SK-N-SH (cell line): Measurements from ENCODE around the gene NAA20. TPM values are rescaled to one million over a fixed set of nuclear protein-coding genes. Genes with fewer than 3 reads are reported as not detected.

Experiments
- CHD2 ChIP-seq: fragments of 150-350 bp; IDR thresholded peaks from 2 replicates; pipeline ENCODE4 v1.6.1; 2018; ENCODE audit warnings: low read length; ENCODE audit not compliant: partially characterized antibody
- EP300 ChIP-seq, 2 experiments: IDR thresholded peaks; 2 replicates each; pipeline versions ENCODE4 v1.4.0 to v1.6.1; 2012; ENCODE audit warnings: borderline replicate concordance in 1 of 2, low read depth in 1 of 2, low read length in 1 of 2
- EZH2phosphoT487 ChIP-seq: fragments of 200-600 bp; sonication (generic); IDR thresholded peaks from 2 replicates; pipeline ENCODE4 v1.6.1; 2017; ENCODE audit warnings: low read depth, mixed run types, mild to moderate bottlenecking, antibody characterized with exemption, moderate library complexity, borderline replicate concordance
- FOXM1 ChIP-seq: IDR thresholded peaks from 2 replicates; pipeline ENCODE4 v1.4.0; 2012; ENCODE audit warnings: low read depth, mild to moderate bottlenecking
- GABPA ChIP-seq: IDR thresholded peaks from 2 replicates; pipeline ENCODE4 v1.4.0; 2012; ENCODE audit warnings: low read depth, mild to moderate bottlenecking
- GATA2 ChIP-seq: sonication (generic); formaldehyde crosslinking; IDR thresholded peaks from 2 replicates; pipeline ENCODE4 v1.5.0; 2020; ENCODE audit warnings: mild to moderate bottlenecking, missing genetic modification reagents
- IRF3 ChIP-seq: fragments of 150-350 bp; IDR thresholded peaks from 2 replicates; pipeline ENCODE4 v1.6.1; 2016; ENCODE audit warnings: mild to moderate bottlenecking, low read depth, low read length
- MEF2A ChIP-seq: IDR thresholded peaks from 2 replicates; pipeline ENCODE4 v1.4.0; 2012; ENCODE audit warnings: low read depth, borderline replicate concordance
- NFIC ChIP-seq: IDR thresholded peaks from 2 replicates; pipeline ENCODE4 v1.4.0; 2012; ENCODE audit warnings: borderline replicate concordance
- PBX3 ChIP-seq: IDR thresholded peaks from 2 replicates; pipeline ENCODE4; 2012
- POLR2AphosphoS5 ChIP-seq: IDR thresholded peaks from 2 replicates; pipeline ENCODE4 v1.6.1; 2012; ENCODE audit warnings: low read depth, low read length
- RCOR1 ChIP-seq: fragments of 150-350 bp; IDR thresholded peaks from 2 replicates; pipeline ENCODE4 v1.6.1; 2017; ENCODE audit warnings: antibody characterized with exemption, low read length
- SIN3A ChIP-seq: IDR thresholded peaks from 2 replicates; pipeline ENCODE4 v1.6.1; 2012; ENCODE audit warnings: low read depth, mild to moderate bottlenecking, low read length, moderate library complexity, borderline replicate concordance
- SMC3 ChIP-seq: IDR thresholded peaks from 2 replicates; pipeline ENCODE4 v1.6.1; 2012; ENCODE audit warnings: low read depth, low read length, improper control_type of control experiment
- TAF1 ChIP-seq: IDR thresholded peaks from 2 replicates; pipeline ENCODE4 v1.6.1; 2012; ENCODE audit warnings: low read depth, mild to moderate bottlenecking, low read length, moderate library complexity, borderline replicate concordance
- TCF12 ChIP-seq: IDR thresholded peaks from 2 replicates; pipeline ENCODE4 v1.4.0; 2012
- TEAD4 ChIP-seq: IDR thresholded peaks from 2 replicates; pipeline ENCODE4 v1.4.0; 2012; ENCODE audit warnings: mild to moderate bottlenecking, borderline replicate concordance; ENCODE audit not compliant: insufficient read depth
- USF2 ChIP-seq: fragments of 150-350 bp; IDR thresholded peaks from 2 replicates; pipeline ENCODE4 v1.6.1; 2017; ENCODE audit warnings: antibody characterized with exemption, low read length, low read depth, borderline replicate concordance
- polyA plus RNA-seq, 3 experiments: library from polyadenylated mRNA; depleted of rRNA; stranded (reverse); fragments of >200 nt; gene quantifications; 2 replicates each; pipeline ENCODE4 v1.2.3, GENCODE V29; 2012
- TF ChIP-seq, protein P1 (sequence below): IDR thresholded peaks from 2 replicates; pipeline ENCODE4 v1.6.1; 2012; ENCODE audit warnings: mild to moderate bottlenecking, low read depth, low read length, moderate library complexity
- TF ChIP-seq, protein P2 (sequence below): IDR thresholded peaks from 2 replicates; pipeline ENCODE4 v1.4.0; 2012; ENCODE audit warnings: low read depth, borderline replicate concordance

Gene NAA20
- polyA plus RNA-seq, 1 of the 3 experiments (the other 2 are of a cell fraction), result 85.0 TPM

- TF ChIP-seq SIN3A (no peak), SMC3 (no peak), EP300 (IDR thresholded peaks at IDR 0.05; ENCODE audit: borderline replicate concordance in 1 of 2, low read depth in 1 of 2, low read length in 1 of 2) (peak; percentile 45 to 73; a peak in 3 of 4 replicates), TEAD4 (peak; percentile 90), IRF3 (no peak), MEF2A (0 out of 2 replicates have a peak, but pooled peaks have one; percentile 20), FOXM1 (0 out of 2 replicates have a peak, but pooled peaks have one; percentile 14), NFIC (peak; percentile 62; the same call in 1 of the 2 replicates), TCF12 (peak; percentile 86), TAF1 (peak; percentile 68; the same call in 1 of the 2 replicates), POLR2AphosphoS5 (peak; percentile 39), EZH2phosphoT487 (no peak), USF2 (0 out of 2 replicates have a peak, but pooled peaks have one; percentile 4), CHD2 (no peak), GATA2 (CRISPR knock-in tag) (peak; percentile 71), RCOR1 (peak; percentile 71), PBX3 (peak; percentile 37; the same call in 1 of the 2 replicates), GABPA (no peak)
- TF ChIP-seq, protein P1, sequence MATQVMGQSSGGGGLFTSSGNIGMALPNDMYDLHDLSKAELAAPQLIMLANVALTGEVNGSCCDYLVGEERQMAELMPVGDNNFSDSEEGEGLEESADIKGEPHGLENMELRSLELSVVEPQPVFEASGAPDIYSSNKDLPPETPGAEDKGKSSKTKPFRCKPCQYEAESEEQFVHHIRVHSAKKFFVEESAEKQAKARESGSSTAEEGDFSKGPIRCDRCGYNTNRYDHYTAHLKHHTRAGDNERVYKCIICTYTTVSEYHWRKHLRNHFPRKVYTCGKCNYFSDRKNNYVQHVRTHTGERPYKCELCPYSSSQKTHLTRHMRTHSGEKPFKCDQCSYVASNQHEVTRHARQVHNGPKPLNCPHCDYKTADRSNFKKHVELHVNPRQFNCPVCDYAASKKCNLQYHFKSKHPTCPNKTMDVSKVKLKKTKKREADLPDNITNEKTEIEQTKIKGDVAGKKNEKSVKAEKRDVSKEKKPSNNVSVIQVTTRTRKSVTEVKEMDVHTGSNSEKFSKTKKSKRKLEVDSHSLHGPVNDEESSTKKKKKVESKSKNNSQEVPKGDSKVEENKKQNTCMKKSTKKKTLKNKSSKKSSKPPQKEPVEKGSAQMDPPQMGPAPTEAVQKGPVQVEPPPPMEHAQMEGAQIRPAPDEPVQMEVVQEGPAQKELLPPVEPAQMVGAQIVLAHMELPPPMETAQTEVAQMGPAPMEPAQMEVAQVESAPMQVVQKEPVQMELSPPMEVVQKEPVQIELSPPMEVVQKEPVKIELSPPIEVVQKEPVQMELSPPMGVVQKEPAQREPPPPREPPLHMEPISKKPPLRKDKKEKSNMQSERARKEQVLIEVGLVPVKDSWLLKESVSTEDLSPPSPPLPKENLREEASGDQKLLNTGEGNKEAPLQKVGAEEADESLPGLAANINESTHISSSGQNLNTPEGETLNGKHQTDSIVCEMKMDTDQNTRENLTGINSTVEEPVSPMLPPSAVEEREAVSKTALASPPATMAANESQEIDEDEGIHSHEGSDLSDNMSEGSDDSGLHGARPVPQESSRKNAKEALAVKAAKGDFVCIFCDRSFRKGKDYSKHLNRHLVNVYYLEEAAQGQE, result no peak
- TF ChIP-seq, protein P2, sequence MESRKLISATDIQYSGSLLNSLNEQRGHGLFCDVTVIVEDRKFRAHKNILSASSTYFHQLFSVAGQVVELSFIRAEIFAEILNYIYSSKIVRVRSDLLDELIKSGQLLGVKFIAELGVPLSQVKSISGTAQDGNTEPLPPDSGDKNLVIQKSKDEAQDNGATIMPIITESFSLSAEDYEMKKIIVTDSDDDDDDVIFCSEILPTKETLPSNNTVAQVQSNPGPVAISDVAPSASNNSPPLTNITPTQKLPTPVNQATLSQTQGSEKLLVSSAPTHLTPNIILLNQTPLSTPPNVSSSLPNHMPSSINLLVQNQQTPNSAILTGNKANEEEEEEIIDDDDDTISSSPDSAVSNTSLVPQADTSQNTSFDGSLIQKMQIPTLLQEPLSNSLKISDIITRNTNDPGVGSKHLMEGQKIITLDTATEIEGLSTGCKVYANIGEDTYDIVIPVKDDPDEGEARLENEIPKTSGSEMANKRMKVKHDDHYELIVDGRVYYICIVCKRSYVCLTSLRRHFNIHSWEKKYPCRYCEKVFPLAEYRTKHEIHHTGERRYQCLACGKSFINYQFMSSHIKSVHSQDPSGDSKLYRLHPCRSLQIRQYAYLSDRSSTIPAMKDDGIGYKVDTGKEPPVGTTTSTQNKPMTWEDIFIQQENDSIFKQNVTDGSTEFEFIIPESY, result peak; percentile 19; the same call in 1 of the 2 replicates
Observed at GRCh38 chr20:19992996-19993908, 23.9 kb upstream of the NAA20 start (continued).
